HG03439 (cell line): ENCODE results near the gene SERTAD3.
A peak's percentile ranks its signal among the peaks of the same experiment; 100 is the strongest.

ENCODE experiments used
- ATAC-seq: cut with Tn5 transposase; IDR thresholded peaks from one replicate; pipeline ENCODE4 v1.9.1; 2021; ENCODE audit warnings: mild to moderate bottlenecking, moderate library complexity; ENCODE audit not compliant: unreplicated experiment

The SERTAD3 gene

DNA sequence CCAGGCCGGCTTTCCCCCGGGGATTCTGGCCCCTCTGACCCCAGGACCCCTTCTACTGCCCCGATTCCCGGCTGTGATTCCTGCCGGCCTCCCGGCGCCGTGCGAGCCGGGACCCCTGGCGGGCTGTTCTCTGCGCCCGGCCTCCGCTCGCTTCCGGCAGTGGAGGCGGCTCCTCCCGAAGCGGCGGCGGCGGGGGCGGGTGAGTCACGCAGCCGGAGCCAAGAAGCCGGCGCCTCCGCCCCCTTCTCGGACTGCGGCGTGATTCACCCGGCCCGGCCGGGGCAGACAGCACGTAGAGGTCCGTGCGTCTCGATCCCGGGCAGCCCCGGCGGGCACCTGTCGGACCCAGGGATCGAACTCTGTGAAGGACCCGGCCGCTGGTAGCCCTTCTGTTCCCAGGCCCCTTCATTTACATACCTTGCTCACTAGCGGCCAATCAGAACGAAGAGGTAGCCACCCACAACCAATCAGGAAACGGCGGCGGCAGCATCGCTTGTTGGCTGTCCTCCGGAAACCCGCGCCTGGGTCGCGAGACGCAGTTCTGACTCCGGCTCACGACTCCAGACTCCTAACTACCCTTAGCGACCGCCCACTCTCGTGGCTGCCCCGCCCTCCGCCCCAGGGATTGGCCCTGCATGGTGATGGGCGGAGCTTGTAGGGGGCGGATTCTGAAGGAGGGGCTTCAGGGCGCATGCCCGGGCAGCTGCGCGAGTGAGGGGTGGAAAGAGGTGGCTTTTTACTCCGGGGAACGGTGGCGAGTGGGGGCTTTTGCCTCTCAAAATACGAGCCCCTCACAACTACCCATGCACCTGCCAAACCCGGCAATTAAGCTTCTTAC, 18.5 kb downstream of the SERTAD3 start, which contains the start of gene SERTAD1:
TSS of gene SERTAD1 (minus strand) at position 543 of the 838 bp plus-strand sequence. CDS start 2,446 bp downstream, outside the sequence.
- ATAC-seq, result peak; percentile 82

DNA sequence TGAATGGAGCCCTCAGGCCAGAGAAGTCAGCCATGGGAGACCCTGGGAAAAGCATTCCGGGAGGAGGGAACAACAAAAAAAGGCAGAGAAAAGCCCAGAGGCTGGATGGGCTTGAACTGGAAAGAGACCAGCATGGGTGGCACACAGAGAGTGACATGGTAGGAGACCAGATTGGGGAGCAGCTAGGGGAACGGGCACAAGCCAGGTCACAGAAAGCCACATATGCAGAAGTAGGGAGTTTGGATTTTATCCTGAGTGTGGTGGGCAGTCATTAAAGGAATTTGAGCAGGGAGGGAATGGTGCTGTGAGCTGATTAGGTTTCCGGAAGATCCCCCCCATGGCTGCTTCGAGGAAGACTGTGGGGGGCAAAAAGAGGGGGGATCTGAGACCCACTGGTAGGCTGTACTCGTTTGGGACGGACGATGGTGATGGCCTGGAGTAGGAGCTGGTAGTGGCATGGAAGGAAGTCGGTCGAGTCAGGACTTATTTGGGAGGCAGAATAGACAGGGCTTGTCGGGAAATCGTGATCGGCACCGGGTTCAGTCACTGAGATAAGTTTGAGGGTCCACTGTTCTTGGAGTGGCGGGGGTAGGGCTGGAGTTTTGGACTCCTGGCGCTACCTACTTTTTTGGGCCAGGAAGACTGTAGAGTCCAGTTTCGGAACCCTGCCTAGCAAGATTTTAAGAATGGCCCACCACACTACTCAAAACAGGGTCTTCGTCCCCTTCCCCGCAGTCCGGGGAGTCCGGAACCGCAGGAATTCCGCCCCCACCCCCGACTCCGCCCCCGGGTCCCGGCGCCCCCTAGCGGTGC, 19.3 kb downstream of the SERTAD3 start:
- ATAC-seq, result peak; percentile 0

DNA sequence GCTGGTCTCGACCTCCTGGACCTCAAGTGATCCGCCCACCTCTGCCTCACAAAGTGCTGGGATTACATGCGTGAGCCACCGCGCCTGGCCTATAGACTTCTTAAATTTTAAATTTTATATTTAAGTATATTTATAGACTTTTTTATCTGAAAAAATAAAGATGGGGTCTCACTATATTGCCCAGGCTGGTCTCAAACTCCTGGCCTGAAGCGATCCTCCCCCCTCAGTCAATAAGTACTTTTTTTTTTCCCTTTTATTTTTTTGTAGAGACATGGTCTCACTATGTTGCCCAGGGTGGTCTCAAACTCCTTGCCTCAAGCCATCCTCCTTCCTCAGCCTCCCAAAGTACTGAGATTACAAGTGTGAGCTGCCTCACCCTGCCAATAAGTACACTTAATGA, 20.2 kb downstream of the SERTAD3 start:
- no peak for ATAC-seq

DNA sequence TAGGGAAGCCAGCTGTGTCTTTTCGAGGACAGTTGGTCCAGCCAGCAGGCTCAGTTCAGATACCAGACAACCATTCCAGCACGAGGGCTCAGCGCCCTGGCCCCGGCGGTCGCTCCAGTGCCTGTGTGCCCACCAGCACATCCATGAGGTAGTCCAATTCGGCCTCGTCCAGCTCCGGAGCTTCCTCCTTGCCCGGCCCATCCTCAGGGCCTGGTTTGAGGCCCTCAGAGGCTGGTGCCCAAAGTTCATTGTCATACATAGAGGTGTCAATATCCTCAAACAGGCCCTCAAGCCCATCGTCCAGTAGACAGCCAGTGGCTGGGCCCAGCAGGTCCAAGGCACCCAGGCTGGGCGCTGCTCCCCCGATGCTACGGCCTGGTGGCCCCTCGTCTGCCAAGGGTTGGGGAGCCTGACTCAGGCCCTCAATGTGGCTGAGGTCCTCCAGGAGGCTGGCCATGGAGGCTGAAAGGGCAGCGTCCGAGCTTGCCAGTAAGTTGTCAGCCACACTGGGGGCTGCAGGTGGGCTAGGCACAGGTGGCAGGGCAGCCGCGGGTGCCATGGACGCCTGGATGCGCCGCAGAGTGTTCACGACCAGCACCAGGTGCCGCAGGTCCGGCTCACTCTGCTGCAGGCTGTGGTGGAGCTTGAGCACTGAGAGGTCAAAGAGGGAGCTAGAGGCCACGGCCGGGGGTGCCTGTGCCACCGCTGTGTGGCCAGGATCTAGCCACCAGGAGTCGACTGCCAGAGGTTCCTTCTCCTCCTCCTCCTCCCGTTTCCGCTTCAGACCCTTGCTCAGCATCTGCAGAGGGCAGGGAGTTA, 21.2 kb downstream of the SERTAD3 start:
- no peak for ATAC-seq

DNA sequence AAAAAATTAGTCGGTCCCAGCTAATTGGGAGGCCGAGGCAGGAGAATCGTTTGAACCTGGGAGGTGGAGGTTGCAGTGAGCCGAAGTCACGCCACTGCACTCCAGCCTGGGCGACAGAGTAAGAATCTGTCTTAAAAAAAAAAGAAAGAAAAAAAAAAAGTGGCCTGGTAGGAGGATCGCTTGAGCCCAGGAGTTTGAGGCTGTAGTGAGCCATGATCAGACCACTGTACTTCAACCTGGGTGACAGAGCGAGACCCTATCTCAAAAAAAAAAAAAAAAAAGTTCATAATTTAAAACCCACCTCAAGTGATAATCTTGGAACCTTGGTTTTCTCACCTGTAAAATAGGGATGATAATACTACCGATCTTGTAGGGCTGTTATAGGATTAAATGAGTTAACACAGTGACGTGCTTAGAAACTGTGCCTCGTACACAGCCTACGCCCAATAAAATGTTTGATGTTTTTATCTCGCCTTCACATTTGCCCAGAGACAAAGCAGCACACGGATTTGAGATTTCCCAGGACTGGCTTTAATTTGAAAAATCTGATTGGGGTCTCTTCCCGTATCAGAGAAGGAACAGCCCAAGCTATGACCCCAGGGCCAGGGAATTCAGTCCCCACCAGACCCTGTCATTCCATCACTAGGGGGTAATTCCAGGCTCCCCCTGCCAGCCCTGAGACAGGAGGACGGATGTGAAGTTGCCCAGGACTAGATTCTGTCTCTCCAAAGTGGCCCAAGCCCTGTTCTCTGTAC, 22.0 kb downstream of the SERTAD3 start:
- no peak for ATAC-seq

DNA sequence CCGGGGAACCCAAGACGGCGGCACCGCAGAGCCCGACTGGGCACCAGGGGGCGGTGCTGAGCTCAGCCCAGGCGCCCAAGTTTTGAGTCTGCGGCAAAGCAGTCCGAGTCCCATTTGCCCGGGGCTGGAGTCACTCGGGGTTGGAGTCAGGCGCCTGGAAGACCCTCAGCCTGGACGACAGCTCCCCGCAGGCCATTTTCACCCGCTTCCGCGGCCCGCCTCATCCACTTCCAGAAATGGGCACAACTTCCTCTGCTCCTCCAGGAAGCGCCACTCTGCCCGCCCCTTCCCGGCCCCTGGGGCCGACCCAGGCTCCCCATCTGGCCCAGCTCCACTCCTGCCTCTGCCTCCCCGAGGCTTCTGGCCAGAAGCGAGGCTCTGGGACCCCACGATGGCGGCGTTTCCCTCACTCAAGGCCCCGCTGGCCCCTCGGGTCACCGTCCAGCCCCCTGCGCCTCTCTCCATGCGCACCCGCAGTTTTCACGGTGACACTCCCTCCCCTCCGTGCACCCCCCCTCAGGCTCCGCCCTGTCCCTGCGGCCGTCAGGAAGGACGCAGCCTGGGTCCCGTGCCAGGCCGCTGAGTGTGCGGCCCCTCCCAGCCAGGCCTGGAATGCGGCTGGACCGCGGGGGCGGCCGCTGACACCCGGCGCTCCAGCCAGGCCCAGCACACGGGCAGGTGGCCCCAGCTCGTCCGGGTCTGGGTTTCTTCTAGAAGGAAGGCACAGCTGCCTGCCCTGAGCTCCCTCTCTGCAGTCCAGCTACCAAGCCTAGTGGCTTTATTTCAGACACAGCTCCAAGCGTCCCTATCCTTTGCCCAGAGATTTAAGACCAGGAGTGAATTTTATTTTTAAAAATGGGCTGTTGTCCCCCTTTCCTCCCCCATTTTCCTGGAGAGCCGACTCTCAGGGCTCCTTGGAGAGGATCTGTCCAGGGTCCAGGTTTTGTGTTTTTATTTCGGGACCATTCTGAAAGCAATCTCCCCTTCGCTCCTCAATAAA, 23.1 kb downstream of the SERTAD3 start:
- ATAC-seq, result peak; percentile 34

DNA sequence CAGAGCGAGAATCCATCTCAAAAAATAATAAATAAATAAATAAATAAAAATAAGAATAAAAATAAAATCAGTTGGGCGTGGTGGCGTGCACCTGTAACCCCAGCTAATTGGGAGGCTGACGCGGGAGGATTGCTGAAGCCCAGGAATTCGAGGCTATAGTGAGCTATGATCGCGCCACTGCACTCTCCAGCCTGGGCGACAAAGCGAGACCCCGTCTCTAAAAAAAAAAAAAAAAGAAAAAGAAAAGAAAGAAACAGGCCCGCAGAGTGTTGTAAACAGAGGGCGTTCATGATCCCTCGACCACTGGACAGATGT, 23.7 kb downstream of the SERTAD3 start:
- ATAC-seq, result no peak

DNA sequence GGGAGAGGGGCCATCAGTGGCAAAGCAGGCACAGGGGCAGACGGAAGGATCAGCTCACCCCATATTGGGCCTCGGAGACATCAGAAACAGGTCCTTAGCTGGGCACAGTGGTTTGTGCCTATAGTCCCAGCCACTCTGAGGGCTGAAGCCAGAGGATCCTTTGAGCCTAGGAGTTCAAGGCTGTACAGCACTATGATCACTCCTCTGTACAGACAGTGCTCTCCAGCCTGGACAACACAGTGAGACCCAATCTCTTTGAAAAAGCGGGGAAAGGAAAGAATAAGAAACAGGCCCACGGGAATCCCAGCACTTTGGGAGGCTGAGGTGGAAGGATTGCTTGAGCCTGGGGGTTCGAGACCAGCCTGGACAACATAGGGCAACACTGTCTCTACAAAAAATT, 24.4 kb downstream of the SERTAD3 start:
- no peak for ATAC-seq

DNA sequence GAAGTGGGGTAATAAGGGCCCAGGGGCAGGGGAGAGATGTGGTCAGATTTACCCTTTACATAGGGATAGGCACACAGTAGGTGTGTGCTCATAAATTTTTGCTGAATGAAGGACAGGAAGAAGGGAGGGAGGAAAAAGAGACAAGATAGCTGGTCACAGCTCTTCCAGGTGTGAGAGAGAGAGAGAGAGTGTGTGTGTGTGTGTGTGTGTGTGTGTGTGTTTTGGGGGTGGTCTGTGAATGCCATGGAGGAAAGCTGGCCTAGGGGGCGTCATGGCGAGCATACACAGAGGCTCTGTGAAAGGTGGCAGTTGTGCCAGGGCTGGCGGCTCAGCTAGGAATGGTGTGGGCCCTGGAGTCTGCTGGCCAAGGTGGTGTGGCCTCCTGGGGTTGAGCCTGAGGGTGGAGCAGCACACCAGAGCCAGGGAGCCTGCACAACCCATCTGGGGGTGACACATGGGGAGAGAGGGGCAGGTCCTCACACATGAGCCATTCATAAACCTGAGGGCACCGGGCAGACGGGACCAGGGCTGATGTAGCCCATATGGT, 25.0 kb downstream of the SERTAD3 start:
- no peak for ATAC-seq

DNA sequence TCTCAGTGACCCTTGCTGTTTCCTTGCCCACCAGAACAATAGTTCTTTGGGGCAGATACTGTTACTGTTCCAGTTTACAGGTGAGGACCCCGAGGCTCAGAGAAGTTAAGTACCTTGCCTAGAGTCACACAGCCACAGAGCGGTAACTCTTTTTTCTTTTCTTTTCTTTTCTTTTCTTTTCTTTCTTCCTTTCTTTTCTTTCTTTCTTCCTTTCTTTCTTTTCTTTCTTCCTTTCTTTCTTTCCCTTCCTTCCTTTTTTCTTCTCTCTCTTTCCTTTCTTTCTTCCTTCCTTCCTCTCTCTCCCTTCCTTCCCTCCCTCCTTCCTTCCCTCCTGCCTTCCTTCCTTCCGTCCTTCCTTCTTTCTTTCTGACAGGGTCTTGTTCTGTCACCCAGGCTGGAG, 26.1 kb downstream of the SERTAD3 start:
- no peak for ATAC-seq

DNA sequence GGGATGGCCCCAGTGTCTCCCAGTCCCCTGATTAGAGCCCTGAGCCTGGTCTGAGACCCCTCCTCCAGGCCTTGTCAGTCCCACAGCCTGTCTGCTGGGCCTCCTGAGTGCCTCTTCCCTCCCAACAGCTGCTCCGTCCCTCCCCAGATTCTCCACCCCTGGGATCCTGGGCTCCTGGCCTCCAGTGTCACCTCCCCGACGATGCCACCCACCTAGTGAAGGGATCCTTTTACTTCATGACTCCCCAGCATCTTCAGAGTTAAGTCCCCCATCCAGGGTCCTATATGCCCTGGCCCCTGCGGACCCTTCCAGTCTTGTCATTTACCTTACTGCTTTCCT, 26.5 kb downstream of the SERTAD3 start:
- ATAC-seq, result no peak

DNA sequence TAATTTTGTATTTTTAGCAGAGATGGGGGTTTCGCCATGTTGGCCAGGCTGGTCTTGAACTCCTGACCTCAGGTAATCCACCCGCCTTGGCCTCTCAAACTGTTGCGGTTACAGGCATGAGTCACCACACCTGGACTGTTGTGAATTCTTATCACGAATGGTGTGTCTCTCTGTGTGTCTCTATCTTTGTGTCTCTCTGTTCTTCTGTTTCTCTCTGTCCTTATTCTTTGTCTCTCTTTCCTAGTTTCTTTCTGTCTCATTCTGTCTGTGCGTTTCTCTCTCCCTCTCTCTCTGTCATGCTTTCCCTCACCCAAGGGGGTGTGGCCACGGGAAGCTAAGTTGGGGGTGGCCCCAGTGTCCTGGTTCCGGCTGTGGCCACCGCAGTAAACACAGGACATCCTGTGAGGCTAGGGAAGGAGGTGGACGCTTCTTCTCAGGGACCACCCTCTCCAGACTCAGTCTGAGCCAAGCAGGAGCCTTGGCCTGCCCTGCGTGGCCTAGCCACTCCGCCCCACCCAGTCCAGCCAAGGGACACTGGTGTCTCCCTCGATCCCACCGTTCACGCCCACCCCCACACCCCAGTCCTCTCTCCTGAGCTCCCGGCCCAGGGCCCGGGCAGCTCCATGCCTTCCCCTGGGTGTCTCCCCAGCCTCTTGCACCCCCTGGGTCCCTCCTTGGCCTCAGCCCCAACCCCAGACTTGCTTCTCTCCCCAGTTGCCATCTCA, 27.1 kb downstream of the SERTAD3 start:
- ATAC-seq, result no peak

DNA sequence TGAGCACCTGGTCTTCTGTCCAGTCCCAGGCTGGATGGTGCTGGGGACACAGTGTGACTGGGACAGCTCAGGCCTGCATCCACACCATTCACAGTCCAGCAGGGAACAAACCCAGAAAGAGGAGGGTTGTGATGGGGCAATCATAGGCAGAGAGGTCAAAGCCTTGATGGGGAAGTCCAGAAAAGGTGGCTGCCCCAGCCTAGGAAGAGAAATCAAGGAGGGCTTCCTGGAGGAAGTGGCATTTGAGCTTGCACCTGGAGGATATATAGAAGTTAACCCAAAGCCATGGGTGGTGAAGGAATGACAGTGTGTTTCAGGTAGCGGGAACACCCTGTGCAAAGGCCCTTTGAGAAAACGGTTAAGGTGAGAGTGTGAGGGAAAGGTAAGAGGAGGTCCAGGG, 28.4 kb downstream of the SERTAD3 start:
- ATAC-seq, result no peak

DNA sequence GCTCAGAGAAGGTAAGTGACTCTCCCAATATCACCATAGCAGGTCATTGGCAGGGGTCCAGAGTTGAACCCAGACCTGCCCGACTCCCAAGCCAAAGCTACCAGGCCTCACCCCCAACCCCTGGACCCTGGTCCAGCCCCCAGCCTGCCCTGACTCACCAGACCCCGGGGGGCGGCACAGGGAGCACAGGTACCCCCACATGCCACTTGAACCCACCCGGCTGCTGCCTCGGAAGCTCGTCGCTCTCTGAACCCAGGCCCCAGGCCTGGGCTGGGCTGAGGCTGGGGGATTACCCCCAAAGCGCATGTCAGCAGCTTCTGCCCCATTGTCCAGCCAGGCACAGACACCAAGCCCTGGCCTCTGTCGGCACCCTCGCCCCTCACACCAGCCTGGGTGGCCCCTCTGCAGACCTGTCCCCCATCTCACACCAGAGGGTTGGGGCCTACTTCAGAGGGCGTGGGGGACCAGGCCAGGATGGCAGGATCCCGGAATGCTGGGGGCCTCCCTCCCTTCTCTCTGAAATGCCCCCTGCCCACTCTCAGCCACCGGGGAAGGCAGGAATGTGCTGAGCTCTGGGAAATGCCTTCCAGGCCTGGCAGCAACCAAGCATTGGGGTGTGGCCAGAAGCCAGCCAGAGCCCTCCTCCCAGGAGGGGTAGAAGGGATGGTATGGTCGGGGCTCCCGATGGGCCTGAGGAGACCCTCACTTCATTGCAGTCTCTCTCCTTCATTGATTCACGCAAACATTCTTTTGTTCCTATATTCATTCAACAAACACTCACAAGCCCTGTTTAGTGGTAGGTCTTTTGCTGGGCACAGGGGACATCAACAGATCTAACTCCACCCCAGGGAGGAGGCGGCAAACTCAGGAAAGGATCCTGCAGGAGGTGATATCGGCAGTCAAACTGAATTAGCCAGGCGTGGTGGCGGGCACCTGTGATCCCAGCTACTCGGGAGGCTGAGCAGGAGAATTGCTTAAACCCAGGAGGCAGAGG, 29.3 kb downstream of the SERTAD3 start:
- ATAC-seq, result no peak

DNA sequence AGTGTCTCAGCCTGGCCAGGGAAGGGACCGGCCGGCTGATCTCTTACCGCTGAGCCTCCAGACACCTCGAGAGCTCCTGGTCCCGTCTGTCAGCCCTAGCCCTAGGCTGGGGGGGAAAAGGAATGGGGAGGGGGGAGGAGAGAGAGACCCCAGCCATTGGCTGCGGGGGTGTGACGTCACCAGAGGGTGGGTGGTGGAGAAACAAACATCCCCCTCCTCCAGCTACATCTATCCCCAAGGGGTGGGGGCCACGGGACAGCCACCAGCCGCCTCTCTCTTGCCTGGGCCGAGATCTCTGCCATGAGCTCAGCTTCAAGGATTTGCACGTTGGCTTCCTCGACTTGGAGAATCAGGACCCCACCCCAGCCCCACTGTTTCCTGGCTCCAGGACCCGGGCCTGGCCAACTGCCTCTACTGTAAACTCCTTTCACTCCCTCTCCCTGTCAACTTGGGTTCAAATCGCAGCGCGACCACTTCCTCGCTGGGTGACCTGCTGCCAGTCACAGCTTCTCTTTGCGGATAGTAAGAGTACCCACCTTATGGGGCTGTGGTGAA, 30.8 kb downstream of the SERTAD3 start, which contains the start of gene PRX:
TSS of gene PRX (minus strand) at position 88 of the 555 bp plus-strand sequence. CDS start 5,446 bp downstream, outside the sequence.
- ATAC-seq, result no peak

DNA sequence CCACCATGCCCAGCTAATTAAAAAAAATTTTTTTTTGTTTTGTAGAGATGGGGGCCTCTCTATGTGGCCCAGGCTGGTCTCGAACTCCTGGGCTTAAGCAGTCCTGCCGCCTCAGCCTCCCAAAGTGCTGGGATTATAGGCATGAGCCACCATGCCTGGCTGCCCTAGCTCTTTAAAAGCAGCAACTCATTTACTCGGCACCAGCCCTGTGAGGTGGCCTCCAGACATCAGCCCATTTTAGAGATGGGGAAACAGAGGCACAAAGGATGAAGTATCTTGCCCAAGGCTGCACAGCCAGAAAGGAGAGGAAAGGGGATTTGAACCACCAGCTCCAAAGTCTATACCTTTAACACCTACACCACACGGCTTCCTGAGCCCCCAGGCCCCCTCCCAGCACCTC, 31.3 kb downstream of the SERTAD3 start:
- ATAC-seq, result no peak

DNA sequence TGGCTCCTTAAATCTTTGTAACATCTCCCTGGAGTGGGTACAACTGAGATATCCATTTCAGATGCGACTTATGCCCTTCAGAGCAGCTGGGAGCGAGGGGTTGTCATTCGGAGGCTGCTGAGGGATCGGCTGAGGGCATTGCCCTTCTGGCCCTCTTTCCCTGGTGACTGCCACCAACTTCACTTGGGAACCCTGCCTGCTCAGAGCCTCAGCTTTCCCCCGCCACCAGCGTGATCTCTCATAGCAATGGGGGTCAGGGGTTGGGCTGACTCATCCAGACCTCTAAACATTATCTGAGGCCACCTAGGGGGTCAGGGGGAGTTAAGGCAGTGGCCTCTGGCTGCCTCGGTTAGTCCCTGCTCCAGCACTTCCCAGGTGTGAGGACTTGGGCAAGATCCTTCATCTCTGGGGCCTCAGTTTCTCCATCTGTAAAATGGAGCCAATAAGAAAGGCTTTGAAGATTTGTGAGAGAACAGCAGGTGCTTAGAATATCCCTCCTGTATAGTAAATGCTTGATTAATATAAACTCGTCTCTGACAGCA, 32.1 kb downstream of the SERTAD3 start:
- ATAC-seq, result no peak
